ENCODE data around the gene EVL. TPM values are rescaled to one million over a fixed set of nuclear protein-coding genes. Genes with fewer than 3 reads are reported as not detected.

The EVL gene
- total RNA-seq, 1 donor from 2014 or later, result 285 TPM

DNA sequence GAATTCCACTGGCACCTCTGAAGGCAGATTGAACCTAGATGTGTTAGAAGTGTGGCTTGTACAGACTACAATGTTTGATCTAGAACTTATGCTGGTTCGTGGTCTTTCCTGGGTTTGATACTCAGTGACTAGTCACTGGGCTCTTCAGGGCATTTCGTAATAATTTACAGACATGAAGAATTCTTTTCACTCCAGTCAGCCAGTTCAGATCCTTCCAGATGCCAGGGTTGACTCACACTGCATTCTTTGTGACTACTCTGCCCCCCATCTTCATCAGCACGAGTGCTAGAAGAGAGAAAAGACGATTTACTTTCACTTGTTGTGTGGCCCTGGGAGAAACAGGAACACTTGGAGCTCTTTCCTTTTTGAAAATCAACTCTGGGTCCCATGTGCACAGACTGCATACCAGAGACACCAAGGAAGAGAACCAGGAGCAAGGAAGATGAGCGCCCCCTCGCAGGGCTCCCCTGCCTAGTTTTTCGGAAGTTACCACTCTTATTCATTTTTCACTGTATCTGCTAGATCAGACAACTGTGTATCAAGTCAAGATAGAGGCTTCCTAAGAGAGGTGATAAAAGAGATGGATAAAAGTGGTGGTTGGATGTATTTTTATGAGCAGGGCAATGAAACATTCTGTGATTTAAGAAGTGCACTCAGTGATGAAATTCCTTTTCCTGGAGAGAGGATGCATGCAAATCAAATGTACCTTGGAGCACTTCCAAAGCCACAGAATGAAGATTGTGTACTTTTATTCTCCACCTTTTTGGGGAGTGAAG, 33.5 kb upstream of the EVL start:
- DNase-seq, result no peak
- Mint-ChIP-seq H3K4me3 (no peak overlapping the region), H3K36me3 (ENCODE audit: low read depth) (peaks cover 7% of the 10 kb centered on the region), H3K9me3 (no peaks in the 10 kb centered on the region), H3K27me3 (no peaks in the 10 kb centered on the region), H3K27ac (no peak overlapping the region), H3K4me1 (peaks cover 7% of the 10 kb centered on the region)
- intact Hi-C loops (cut with micrococcal nuclease), result no loop called here

- Mint-ChIP-seq H3K27ac (peak overlapping the region; percentile 25), H3K36me3 (ENCODE audit: low read depth) (peaks cover 8% of the 10 kb centered on the region), H3K4me1 (peaks cover 9% of the 10 kb centered on the region), H3K27me3 (no peaks in the 10 kb centered on the region), H3K4me3 (no peak overlapping the region), H3K9me3 (no peaks in the 10 kb centered on the region)
- no peak for DNase-seq
- intact Hi-C loops (cut with micrococcal nuclease), result no loop called here
Observed at GRCh38 chr14:100032738-100033137, 32.5 kb upstream of the EVL start.

DNA sequence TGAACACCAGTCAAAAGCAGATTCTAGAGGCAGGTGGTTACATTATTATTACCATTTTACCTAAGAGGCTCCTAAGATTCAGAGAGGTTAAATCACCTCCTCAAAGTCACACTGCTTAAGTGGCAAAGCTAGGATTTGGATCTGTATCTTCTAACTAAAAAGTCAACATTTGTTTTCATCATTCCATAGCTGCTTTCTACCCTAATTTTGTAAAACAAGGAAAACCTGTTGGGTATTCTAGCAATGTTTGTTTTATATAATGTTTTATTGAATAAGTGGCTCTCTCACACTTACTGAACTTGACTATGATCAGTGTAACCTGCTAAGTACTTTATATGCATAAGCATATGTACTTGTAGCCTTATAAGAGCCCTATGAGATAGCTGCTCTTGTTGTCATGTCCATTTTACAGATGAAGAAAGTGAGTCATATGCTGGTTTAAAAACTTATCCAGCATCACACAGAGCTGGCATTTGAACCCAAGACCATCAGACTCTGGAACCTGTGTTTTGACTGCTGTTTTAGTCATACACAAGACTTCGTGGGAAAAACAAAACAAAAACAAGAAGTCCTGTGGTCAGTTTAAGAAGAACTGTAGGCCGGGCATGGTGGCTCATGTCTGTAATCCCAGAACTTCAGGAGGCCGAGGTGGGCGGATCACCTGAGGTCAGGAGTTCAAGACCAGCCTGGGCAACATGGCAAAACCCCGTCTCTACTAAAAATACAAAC, 31.7 kb upstream of the EVL start:
- H3K9me3 Mint-ChIP-seq, result no peaks in the 10 kb centered on the region
- DNase-seq, result no peak
- intact Hi-C loops (cut with micrococcal nuclease), result no loop called here
- no peak overlapping the region for H3K4me3 Mint-ChIP-seq
- no peak overlapping the region for H3K27ac Mint-ChIP-seq
- H3K36me3 Mint-ChIP-seq (ENCODE audit: low read depth), result peaks cover 8% of the 10 kb centered on the region
- no peaks in the 10 kb centered on the region for H3K27me3 Mint-ChIP-seq
- H3K4me1 Mint-ChIP-seq, result peaks cover 9% of the 10 kb centered on the region

- Mint-ChIP-seq H3K4me1 (peaks cover 6% of the 10 kb centered on the region), H3K36me3 (ENCODE audit: low read depth) (peaks cover 8% of the 10 kb centered on the region), H3K9me3 (no peaks in the 10 kb centered on the region), H3K4me3 (no peak overlapping the region), H3K27ac (no peak overlapping the region), H3K27me3 (no peaks in the 10 kb centered on the region)
- intact Hi-C loops (cut with micrococcal nuclease), result no loop called here
- DNase-seq, result no peak
Observed at GRCh38 chr14:100034468-100034867, 30.8 kb upstream of the EVL start.

- Mint-ChIP-seq H3K27ac (no peak overlapping the region), H3K27me3 (no peaks in the 10 kb centered on the region), H3K4me3 (no peak overlapping the region), H3K36me3 (ENCODE audit: low read depth) (peaks cover 8% of the 10 kb centered on the region), H3K4me1 (peaks cover 5% of the 10 kb centered on the region), H3K9me3 (no peaks in the 10 kb centered on the region)
- intact Hi-C loops (cut with micrococcal nuclease), result no loop called here
- DNase-seq, result no peak
Observed at GRCh38 chr14:100034961-100035500, 30.2 kb upstream of the EVL start.

DNA sequence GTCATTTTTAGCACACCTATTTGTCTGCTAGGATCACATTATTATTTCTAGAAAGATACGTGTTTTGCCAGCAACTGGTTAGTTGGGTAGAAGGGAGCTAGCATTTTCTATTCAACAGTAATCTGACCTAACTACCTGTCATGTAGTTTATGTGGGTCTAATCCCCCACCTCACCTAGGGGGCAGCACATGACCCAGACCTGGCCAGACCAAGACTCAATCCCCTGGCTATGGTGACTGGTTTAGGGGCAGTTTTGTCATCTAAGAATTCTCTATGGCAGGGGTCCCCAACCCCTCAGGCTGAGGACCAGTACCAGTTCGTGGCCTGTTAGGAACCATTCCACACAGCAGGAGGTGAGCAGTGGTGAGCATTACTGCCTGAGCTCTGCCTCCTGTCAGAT, 29.5 kb upstream of the EVL start:
- intact Hi-C loops (cut with micrococcal nuclease), result no loop called here
- Mint-ChIP-seq H3K27me3 (no peaks in the 10 kb centered on the region), H3K4me3 (no peak overlapping the region), H3K36me3 (ENCODE audit: low read depth) (peaks cover 12% of the 10 kb centered on the region), H3K9me3 (no peaks in the 10 kb centered on the region), H3K27ac (no peak overlapping the region), H3K4me1 (peaks cover 8% of the 10 kb centered on the region)
- DNase-seq, result no peak

DNA sequence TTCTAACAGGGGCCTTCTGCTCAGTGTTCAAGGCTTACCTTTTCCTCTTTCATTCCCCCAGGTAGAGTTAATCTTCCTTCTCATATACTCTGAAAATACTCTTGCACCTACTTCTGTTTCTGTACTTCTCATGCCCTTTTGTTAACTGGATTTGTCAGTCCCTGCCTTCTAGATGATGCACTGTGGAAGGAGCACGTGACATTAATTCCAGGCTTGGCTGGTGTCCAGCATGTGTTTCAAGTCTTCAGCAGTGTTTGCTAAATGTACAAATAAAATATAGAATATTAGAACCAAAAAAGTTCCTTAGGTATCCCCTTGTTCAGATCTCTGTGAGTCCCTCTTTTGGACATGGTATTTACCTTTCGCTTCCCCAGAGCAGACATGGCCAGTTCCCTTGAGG, 27.9 kb upstream of the EVL start:
- no peak for DNase-seq

DNA sequence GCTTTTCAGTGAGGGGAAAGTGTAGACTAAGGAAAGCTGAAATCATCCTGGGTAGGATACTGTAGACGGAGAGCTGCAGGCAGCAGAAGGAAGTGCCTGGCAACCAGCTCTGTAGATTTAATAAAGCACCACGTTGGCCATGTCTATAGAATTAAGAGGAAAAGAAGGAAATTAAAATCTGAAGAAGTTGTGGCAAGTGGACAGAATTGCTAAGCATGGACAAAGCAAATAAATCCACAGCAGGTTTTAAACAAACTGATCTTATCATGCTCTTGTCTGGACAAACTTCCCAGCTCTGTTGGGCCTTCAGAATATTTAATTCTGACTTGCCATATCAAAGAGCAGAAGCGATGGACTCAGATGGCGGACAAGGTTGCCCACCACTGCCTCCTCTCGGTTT, 27.2 kb upstream of the EVL start:
- intact Hi-C loops (cut with micrococcal nuclease), result loop anchor here (2.0 kb wide), 1 partner anchor 49 kb away; no protein-coding TSS in a partner anchor
- Mint-ChIP-seq H3K4me1 (peaks cover 7% of the 10 kb centered on the region), H3K36me3 (ENCODE audit: low read depth) (peaks cover 9% of the 10 kb centered on the region), H3K9me3 (no peaks in the 10 kb centered on the region), H3K4me3 (no peak overlapping the region), H3K27me3 (no peaks in the 10 kb centered on the region), H3K27ac (no peak overlapping the region)
- no peak for DNase-seq

More for the DNA sequence above, 27.9 kb upstream of the EVL start:
- intact Hi-C loops (cut with micrococcal nuclease), result no loop called here
- peaks cover 8% of the 10 kb centered on the region for H3K36me3 Mint-ChIP-seq (ENCODE audit: low read depth)
- H3K27ac Mint-ChIP-seq, result no peak overlapping the region
- H3K9me3 Mint-ChIP-seq, result no peaks in the 10 kb centered on the region
- H3K4me3 Mint-ChIP-seq, result no peak overlapping the region
- H3K4me1 Mint-ChIP-seq, result peaks cover 6% of the 10 kb centered on the region
- H3K27me3 Mint-ChIP-seq, result no peaks in the 10 kb centered on the region

GRCh38 chr14:100039903-100040302, 25.3 kb upstream of the EVL start:
- intact Hi-C loops (cut with micrococcal nuclease), result loop anchor here (2.0 kb wide), 1 partner anchor 51 kb away; no protein-coding TSS in a partner anchor
- Mint-ChIP-seq H3K9me3 (no peaks in the 10 kb centered on the region), H3K36me3 (ENCODE audit: low read depth) (peaks cover 7% of the 10 kb centered on the region), H3K4me1 (peaks cover 7% of the 10 kb centered on the region), H3K4me3 (no peak overlapping the region), H3K27ac (no peak overlapping the region), H3K27me3 (no peaks in the 10 kb centered on the region)
- no peak for DNase-seq

- Mint-ChIP-seq H3K4me1 (peaks cover 7% of the 10 kb centered on the region), H3K36me3 (ENCODE audit: low read depth) (peaks cover 14% of the 10 kb centered on the region), H3K4me3 (no peak overlapping the region), H3K9me3 (no peaks in the 10 kb centered on the region), H3K27ac (no peak overlapping the region), H3K27me3 (no peaks in the 10 kb centered on the region)
- intact Hi-C loops (cut with micrococcal nuclease), result no loop called here
- DNase-seq, result no peak
Observed at GRCh38 chr14:100041271-100041670, 24.0 kb upstream of the EVL start.

GRCh38 chr14:100042286-100042685, 22.9 kb upstream of the EVL start:
- peaks cover 17% of the 10 kb centered on the region for H3K36me3 Mint-ChIP-seq (ENCODE audit: low read depth)
- no peak overlapping the region for H3K27ac Mint-ChIP-seq
- no peak for DNase-seq
- intact Hi-C loops (cut with micrococcal nuclease), result no loop called here
- H3K4me1 Mint-ChIP-seq, result peaks cover 6% of the 10 kb centered on the region
- H3K9me3 Mint-ChIP-seq, result no peaks in the 10 kb centered on the region
- H3K4me3 Mint-ChIP-seq, result no peak overlapping the region
- no peaks in the 10 kb centered on the region for H3K27me3 Mint-ChIP-seq

DNA sequence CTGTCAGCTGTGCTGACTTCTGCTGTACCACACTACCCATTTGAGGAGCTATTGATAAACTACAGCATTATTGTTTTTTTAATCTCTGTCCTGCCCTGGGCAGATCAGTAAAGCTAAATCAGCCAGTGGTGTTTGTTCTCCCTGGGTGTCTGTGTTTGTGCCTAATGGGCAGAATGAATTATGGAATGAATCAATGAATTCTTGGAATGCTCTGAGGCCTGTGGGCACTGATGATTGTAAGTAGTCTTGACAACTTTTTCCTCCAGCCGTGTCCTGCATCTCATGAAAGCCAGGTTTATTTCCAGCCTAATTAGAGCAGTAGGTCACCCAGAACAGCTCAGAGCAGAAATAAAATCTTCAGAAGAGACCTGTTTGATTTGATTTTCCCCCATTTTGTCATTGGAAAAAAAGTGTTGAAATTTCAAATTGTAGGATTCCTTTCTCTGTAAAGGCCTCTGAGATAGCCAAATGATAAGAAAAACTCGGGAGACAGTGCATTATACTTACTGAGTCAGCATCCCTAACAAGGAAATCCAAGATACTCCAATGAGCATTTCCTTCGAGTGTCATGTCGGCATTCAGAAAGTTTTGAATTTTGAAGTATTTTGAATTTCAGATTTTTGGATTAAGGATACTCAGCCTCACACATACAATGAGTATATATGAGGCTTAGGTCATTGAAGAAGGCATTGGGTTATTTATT, 19.4 kb upstream of the EVL start:
- no peaks in the 10 kb centered on the region for H3K9me3 Mint-ChIP-seq
- DNase-seq, result no peak
- H3K36me3 Mint-ChIP-seq (ENCODE audit: low read depth), result peaks cover 16% of the 10 kb centered on the region
- no peak overlapping the region for H3K4me3 Mint-ChIP-seq
- H3K27ac Mint-ChIP-seq, result no peak overlapping the region
- no peaks in the 10 kb centered on the region for H3K27me3 Mint-ChIP-seq
- H3K4me1 Mint-ChIP-seq, result peaks cover 19% of the 10 kb centered on the region
- intact Hi-C loops (cut with micrococcal nuclease), result no loop called here

DNA sequence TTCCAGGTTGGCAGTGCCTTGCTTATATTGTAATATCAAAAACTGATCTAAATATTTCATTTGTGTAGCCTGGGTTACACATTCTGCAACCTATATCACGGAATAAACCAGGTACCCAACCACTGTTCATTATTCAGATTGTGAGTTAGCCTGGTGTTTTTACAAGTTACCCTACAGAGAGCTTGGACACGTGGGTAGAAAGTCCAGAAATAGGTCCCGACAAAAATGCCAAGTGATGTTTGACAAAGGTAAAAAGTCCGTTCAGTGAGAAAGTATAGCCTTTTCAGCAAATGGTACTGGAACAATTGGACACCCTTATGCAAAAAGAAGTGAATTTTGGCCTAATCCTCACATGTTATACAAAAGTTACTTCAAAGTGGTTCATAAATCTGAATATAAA, 17.6 kb upstream of the EVL start:
- Mint-ChIP-seq H3K9me3 (no peaks in the 10 kb centered on the region), H3K27me3 (no peaks in the 10 kb centered on the region), H3K27ac (no peak overlapping the region), H3K4me3 (no peak overlapping the region), H3K36me3 (ENCODE audit: low read depth) (peaks cover 22% of the 10 kb centered on the region), H3K4me1 (peaks cover 24% of the 10 kb centered on the region)
- no peak for DNase-seq
- intact Hi-C loops (cut with micrococcal nuclease), result no loop called here

DNA sequence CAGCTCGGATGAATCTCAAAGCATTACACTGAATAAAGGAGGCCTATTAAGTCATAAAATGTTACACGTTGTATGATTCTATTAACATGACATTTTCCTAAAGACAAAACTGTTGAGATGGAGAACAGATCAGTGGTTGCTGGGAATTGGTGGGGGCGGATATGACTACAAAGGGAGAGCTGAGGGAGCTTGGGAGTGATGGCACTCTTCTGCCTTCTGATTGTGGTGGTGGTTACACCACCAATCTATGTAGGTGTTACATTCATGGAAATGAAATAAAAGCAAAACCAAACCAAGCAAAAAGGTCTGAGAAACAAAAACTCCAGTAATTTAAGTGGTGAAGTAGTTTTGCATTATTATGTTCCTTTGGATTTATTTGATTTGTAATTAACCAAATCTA, 16.4 kb upstream of the EVL start:
- Mint-ChIP-seq H3K27ac (peak overlapping the region; percentile 8), H3K36me3 (ENCODE audit: low read depth) (peaks cover 27% of the 10 kb centered on the region), H3K4me1 (peaks cover 24% of the 10 kb centered on the region), H3K4me3 (peak overlapping the region; percentile 25), H3K9me3 (no peaks in the 10 kb centered on the region), H3K27me3 (no peaks in the 10 kb centered on the region)
- peak; percentile 78 for DNase-seq
- intact Hi-C loops (cut with micrococcal nuclease), result loop anchor here (2.0 kb wide), 1 partner anchor 20 kb away; no protein-coding TSS in a partner anchor

All from activated CD4-positive, alpha-beta T cell treated with anti-CD3 and anti-CD28 coated beads, Interleukin-2, amount 10 ng/mL, durations not matched to agents 24 days and 14 days (primary cell).